Measurements from ENCODE around the gene NEK7. TPM values are rescaled to one million over a fixed set of nuclear protein-coding genes. Genes with fewer than 3 reads are reported as not detected.

Gene NEK7
- total and polyA plus RNA-seq, 9 donors: 25.0 to 87.0 (median 61.3) TPM

GRCh38 chr1:198318085-198318484 lies 161.3 kb downstream of the NEK7 start:
- Histone ChIP-seq H3K27ac (no peak overlapping the region), H3K4me3 (no peak overlapping the region), H3K9me3 (no peaks in the 10 kb centered on the region), H3K36me3 (no peaks in the 10 kb centered on the region), H3K27me3 (no peaks in the 10 kb centered on the region), H3K4me1 (ENCODE audit: insufficient read depth) (no peaks in the 10 kb centered on the region)
- no peak for DNase-seq
- WGBS, 3 donors: 79 to 84% (median 83%) methylated on average over 1 of the region's 1 CpG
- TF ChIP-seq POLR2A (IDR thresholded peaks at IDR 0.05): no peak
- TF ChIP-seq CTCF (IDR thresholded peaks at IDR 0.05): no peak
- no peak for TF ChIP-seq EP300 (IDR thresholded peaks at IDR 0.05)
- intact Hi-C loops (cut with DNase I): no loop called here

GRCh38 chr1:198320759-198321158 lies 164.0 kb downstream of the NEK7 start:
- intact Hi-C loops (cut with DNase I): no loop called here
- no peak overlapping the region for H3K4me3 ChIP-seq
- TF ChIP-seq CTCF (IDR thresholded peaks at IDR 0.05): no peak
- no peak for TF ChIP-seq POLR2A (IDR thresholded peaks at IDR 0.05)
- no peak for TF ChIP-seq EP300 (IDR thresholded peaks at IDR 0.05)
- H3K27me3 ChIP-seq: no peaks in the 10 kb centered on the region
- no peaks in the 10 kb centered on the region for H3K9me3 ChIP-seq
- H3K27ac ChIP-seq: no peak overlapping the region
- WGBS, 3 donors: 91 to 94% (median 94%) methylated on average over 6 of the region's 6 CpGs
- DNase-seq: no peak
- no peaks in the 10 kb centered on the region for H3K36me3 ChIP-seq
- H3K4me1 ChIP-seq (ENCODE audit: insufficient read depth): no peaks in the 10 kb centered on the region

- TF ChIP-seq EP300 (IDR thresholded peaks at IDR 0.05) (no peak), POLR2A (IDR thresholded peaks at IDR 0.05) (no peak), CTCF (IDR thresholded peaks at IDR 0.05) (no peak)
- intact Hi-C loops (cut with DNase I): no loop called here
- Histone ChIP-seq H3K27me3 (no peaks in the 10 kb centered on the region), H3K9me3 (no peaks in the 10 kb centered on the region), H3K4me3 (no peak overlapping the region), H3K27ac (no peak overlapping the region), H3K36me3 (no peaks in the 10 kb centered on the region), H3K4me1 (ENCODE audit: insufficient read depth) (no peaks in the 10 kb centered on the region)
- 39 to 54% (median 52%) methylated on average over 3 of the region's 3 CpGs for WGBS, 3 donors
- DNase-seq: no peak
These were observed 169.4 kb downstream of the NEK7 start for GRCh38 chr1:198326232-198326631.

- no peak overlapping the region for H3K4me3 ChIP-seq
- no peaks in the 10 kb centered on the region for H3K9me3 ChIP-seq
- H3K36me3 ChIP-seq: no peaks in the 10 kb centered on the region
- no peak for DNase-seq
- intact Hi-C loops (cut with DNase I): no loop called here
- 50 to 76% (median 51%) methylated on average over 4 of the region's 4 CpGs for WGBS, 3 donors
- TF ChIP-seq CTCF (IDR thresholded peaks at IDR 0.05) (no peak), EP300 (IDR thresholded peaks at IDR 0.05) (no peak), POLR2A (IDR thresholded peaks at IDR 0.05) (no peak)
- no peak overlapping the region for H3K27ac ChIP-seq
- H3K27me3 ChIP-seq: no peaks in the 10 kb centered on the region
- no peaks in the 10 kb centered on the region for H3K4me1 ChIP-seq (ENCODE audit: insufficient read depth)
These were observed 170.1 kb downstream of the NEK7 start for GRCh38 chr1:198326915-198327314.

Measured in ovary (tissue), 9 donors.